Prostate gland (tissue), 2 donors: ENCODE measurements around the gene SH2D2A. TPM values are rescaled to one million over a fixed set of nuclear protein-coding genes. Genes with fewer than 3 reads are reported as not detected.

Source experiments
- DNase-seq: peaks from one replicate; pipeline ENCODE4 v3.0.0-alpha.2; 2019; ENCODE audit warnings: low spot score
- H3K27ac ChIP-seq, 2 donors: fragments of 200-600 bp; sonication (generic); 2 replicates each; pipeline ENCODE4 v1.5.1; 2017 to 2019
- H3K27me3 ChIP-seq: fragments of 200-600 bp; sonication (generic); replicated peaks from 2 replicates; pipeline ENCODE4 v1.5.1; 2019; ENCODE audit not compliant: insufficient read depth
- H3K36me3 ChIP-seq, 2 donors: fragments of 200-600 bp; sonication (generic); 1 replicate in 1 of 2; 2 replicates in 1 of 2; pipeline versions ENCODE4 v1.5.1 to v1.8.1; 2017 to 2019
- H3K4me1 ChIP-seq: fragments of 200-600 bp; sonication (generic); replicated peaks from 2 replicates; pipeline ENCODE4 v1.5.1; 2019
- H3K4me3 ChIP-seq, 2 donors: fragments of 200-600 bp; sonication (generic); 2 replicates each; pipeline ENCODE4 v1.5.1; 2017 to 2019
- H3K9me3 ChIP-seq: fragments of 200-600 bp; sonication (generic); 2 replicates; pipeline ENCODE4 v1.5.1; 2017
- CTCF ChIP-seq, 4 experiments: fragments of 200-600 bp in 2 of 4; fragments of 450-650 bp in 2 of 4; sonication (generic) in 2 of 4; IDR thresholded peaks; 1 replicate in 3 of 4; 2 replicates in 1 of 4; pipeline ENCODE4 v1.5.1; 2016 to 2019; ENCODE audit warnings: antibody characterized with exemption in 4 of 4, mild to moderate bottlenecking in 2 of 4, moderate library complexity in 2 of 4
- POLR2A ChIP-seq: fragments of 450-650 bp; IDR thresholded peaks from one replicate; pipeline ENCODE4 v1.6.1; 2016; ENCODE audit warnings: antibody characterized with exemption, mild to moderate bottlenecking
- POLR2AphosphoS5 ChIP-seq: sonication (generic); formaldehyde crosslinking; IDR thresholded peaks from one replicate; pipeline ENCODE4 v1.6.1; 2017; ENCODE audit warnings: antibody characterized with exemption
- WGBS: methylation state at CpG from one replicate; pipeline ENCODE4 v1.1.5; 2018; 5-methylcytosine and 5-hydroxymethylcytosine counted together
- intact Hi-C: fragments of 100-400 bp; cut with DNase I; formaldehyde crosslinking; loops from one replicate; pipeline ENCODE4 v1.14.2; 2022
- total RNA-seq, 2 donors: library from RNA; depleted of rRNA; stranded (reverse); fragments of >200 nt; gene quantifications; one replicate each; pipeline ENCODE4 v1.1.0, GENCODE V29; 2016

The SH2D2A gene
- total RNA-seq, 2 donors from 2014 or later, result 0.80 TPM; not detected in 1

- WGBS, result 65% methylated on average over 3 of the region's 3 CpGs
Measured at GRCh38 chr1:156854634-156855033, 38.0 kb upstream of the SH2D2A start.

DNA sequence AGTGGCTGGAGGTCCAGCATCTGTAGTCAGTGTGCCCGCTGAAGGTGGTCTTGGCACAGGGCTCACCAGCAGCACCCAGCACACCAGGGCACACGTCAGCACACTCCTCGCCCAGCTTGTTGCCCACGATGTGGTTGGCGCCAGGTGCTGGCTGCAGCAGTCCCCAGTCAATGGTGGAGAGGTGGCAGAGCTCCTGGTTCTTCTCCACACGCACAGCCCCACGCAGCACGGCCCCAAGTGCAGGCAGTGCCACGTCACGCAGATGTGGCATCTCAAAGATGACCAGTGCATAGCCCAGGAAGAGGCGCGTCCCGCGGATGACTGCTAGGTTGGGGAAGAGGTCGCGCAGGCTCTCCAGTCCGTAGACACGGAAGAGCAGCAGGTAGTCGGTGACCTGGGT lies 37.1 kb upstream of the SH2D2A start:
- Histone ChIP-seq H3K4me1 (peaks cover under 1% of the 10 kb centered on the region), H3K27me3 (peaks cover 1% of the 10 kb centered on the region), H3K27ac (no peak overlapping the region), H3K9me3 (no peaks in the 10 kb centered on the region), H3K36me3 (no peaks in the 10 kb centered on the region), H3K4me3 (no peak overlapping the region)
- WGBS, result 97% methylated on average over 19 of the region's 19 CpGs
- intact Hi-C loops, result no loop called here
- no peak for TF ChIP-seq CTCF (IDR thresholded peaks at IDR 0.05)
- TF ChIP-seq POLR2A, result no peak
- no peak for DNase-seq

More at GRCh38 chr1:156854634-156855033, 38.0 kb upstream of the SH2D2A start:
- Histone ChIP-seq H3K4me1 (peaks cover 8% of the 10 kb centered on the region), H3K9me3 (no peaks in the 10 kb centered on the region), H3K27me3 (no peaks in the 10 kb centered on the region), H3K36me3 (no peaks in the 10 kb centered on the region), H3K4me3 (no peak overlapping the region), H3K27ac (no peak overlapping the region)
- no peak for TF ChIP-seq POLR2AphosphoS5
- intact Hi-C loops, result no loop called here
- no peak for DNase-seq

GRCh38 chr1:156852418-156852874 lies 35.8 kb upstream of the SH2D2A start:
- intact Hi-C loops, result no loop called here
- no peak for TF ChIP-seq POLR2AphosphoS5
- TF ChIP-seq CTCF (IDR thresholded peaks at IDR 0.05), result no peak
- 54% methylated on average over 5 of the region's 9 CpGs for WGBS

GRCh38 chr1:156851779-156852417 lies 35.2 kb upstream of the SH2D2A start:
- TF ChIP-seq CTCF (IDR thresholded peaks at IDR 0.05), result no peak
- no peak for TF ChIP-seq POLR2AphosphoS5
- no peak for TF ChIP-seq POLR2A
- Histone ChIP-seq H3K4me3 (no peak overlapping the region), H3K27me3 (peaks cover 7% of the 10 kb centered on the region), H3K9me3 (no peaks in the 10 kb centered on the region), H3K36me3 (no peaks in the 10 kb centered on the region), H3K27ac (no peak overlapping the region), H3K4me1 (no peaks in the 10 kb centered on the region)
- intact Hi-C loops, result no loop called here
- DNase-seq, result no peak
- 67% methylated on average over 17 of the region's 17 CpGs for WGBS

More at GRCh38 chr1:156852418-156852874, 35.8 kb upstream of the SH2D2A start:
- Histone ChIP-seq H3K27me3 (peaks cover 7% of the 10 kb centered on the region), H3K4me1 (no peaks in the 10 kb centered on the region), H3K9me3 (no peaks in the 10 kb centered on the region), H3K27ac (no peak overlapping the region), H3K36me3 (no peaks in the 10 kb centered on the region), H3K4me3 (no peak overlapping the region)
- DNase-seq, result peak; percentile 39

GRCh38 chr1:156849151-156849496 lies 32.5 kb upstream of the SH2D2A start:
- H3K27me3 ChIP-seq, result peaks cover 15% of the 10 kb centered on the region
- WGBS, result 40% methylated on average over 23 of the region's 23 CpGs
- no peaks in the 10 kb centered on the region for H3K4me1 ChIP-seq
- H3K9me3 ChIP-seq, result no peaks in the 10 kb centered on the region
- intact Hi-C loops, result no loop called here
- H3K4me3 ChIP-seq, result no peak overlapping the region
- DNase-seq, result no peak
- no peaks in the 10 kb centered on the region for H3K36me3 ChIP-seq
- no peak overlapping the region for H3K27ac ChIP-seq
- TF ChIP-seq POLR2A (no peak), CTCF (IDR thresholded peaks at IDR 0.05) (no peak), POLR2AphosphoS5 (no peak)
